ENCODE results near the gene CELA2B. TPM values are rescaled to one million over a fixed set of nuclear protein-coding genes. Genes with fewer than 3 reads are reported as not detected.
"Not testable (repeated sequence)": the region's sequence is repeated elsewhere in the genome, so short reads cannot be mapped to it uniquely, and the experiment has no call there.

CELA2B gene
- total RNA-seq, 3 donors from 2014 or later, result not detected

GRCh38 chr1:15430787-15431570, 44.9 kb upstream of the CELA2B start:
- Histone ChIP-seq H3K27me3 (no peaks in the 10 kb centered on the region), H3K4me3 (no peak overlapping the region), H3K4me1 (no peaks in the 10 kb centered on the region), H3K27ac (no peak overlapping the region), H3K9me3 (no peaks in the 10 kb centered on the region), H3K36me3 (no peaks in the 10 kb centered on the region)
- TF ChIP-seq POLR2AphosphoS5 (IDR thresholded peaks at IDR 0.05) (no peak), CTCF (IDR thresholded peaks at IDR 0.05) (peak; percentile 82 to 93 (median 93)), POLR2A (IDR thresholded peaks at IDR 0.05) (no peak)
- intact Hi-C loops (cut with DNase I; ENCODE audit: low total_unique reads), result no loop called here
- peak in 1 of 2 donors; percentile 36 for DNase-seq (ENCODE audit: low spot score in 2 of 2)

DNA sequence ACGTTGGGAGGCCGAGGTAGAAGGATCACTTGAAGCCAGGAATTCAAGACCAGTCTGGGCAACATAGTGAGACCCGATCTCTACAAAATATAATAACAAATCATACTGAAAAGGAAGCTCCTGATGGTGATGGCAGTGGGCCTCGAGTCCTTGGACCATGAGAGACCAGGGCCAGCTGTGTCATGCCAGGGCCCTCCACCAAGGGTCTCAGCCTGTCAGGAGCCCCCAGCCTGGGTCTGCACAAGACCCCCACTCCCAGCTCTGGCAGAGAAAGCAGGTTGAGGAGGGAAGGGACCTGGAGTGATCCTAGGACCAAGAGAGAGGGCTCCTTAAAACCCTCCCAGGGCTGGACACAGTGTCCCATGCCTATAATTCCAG, 44.3 kb upstream of the CELA2B start:
- Histone ChIP-seq H3K4me3 (no peak overlapping the region), H3K9me3 (no peaks in the 10 kb centered on the region), H3K27ac (no peak overlapping the region), H3K36me3 (no peaks in the 10 kb centered on the region), H3K27me3 (no peaks in the 10 kb centered on the region), H3K4me1 (no peaks in the 10 kb centered on the region)
- DNase-seq (ENCODE audit: low spot score in 2 of 2), result no peak
- TF ChIP-seq POLR2A (IDR thresholded peaks at IDR 0.05) (no peak), CTCF (IDR thresholded peaks at IDR 0.05) (no peak), POLR2AphosphoS5 (IDR thresholded peaks at IDR 0.05) (no peak)
- intact Hi-C loops (cut with DNase I; ENCODE audit: low total_unique reads), result no loop called here

- no peak for DNase-seq (ENCODE audit: low spot score in 2 of 2)
- no peak for TF ChIP-seq CTCF (IDR thresholded peaks at IDR 0.05)
- no peak for TF ChIP-seq POLR2A (IDR thresholded peaks at IDR 0.05)
- no peak for TF ChIP-seq POLR2AphosphoS5 (IDR thresholded peaks at IDR 0.05)
These were observed 43.6 kb upstream of the CELA2B start for GRCh38 chr1:15432324-15432723.

DNA sequence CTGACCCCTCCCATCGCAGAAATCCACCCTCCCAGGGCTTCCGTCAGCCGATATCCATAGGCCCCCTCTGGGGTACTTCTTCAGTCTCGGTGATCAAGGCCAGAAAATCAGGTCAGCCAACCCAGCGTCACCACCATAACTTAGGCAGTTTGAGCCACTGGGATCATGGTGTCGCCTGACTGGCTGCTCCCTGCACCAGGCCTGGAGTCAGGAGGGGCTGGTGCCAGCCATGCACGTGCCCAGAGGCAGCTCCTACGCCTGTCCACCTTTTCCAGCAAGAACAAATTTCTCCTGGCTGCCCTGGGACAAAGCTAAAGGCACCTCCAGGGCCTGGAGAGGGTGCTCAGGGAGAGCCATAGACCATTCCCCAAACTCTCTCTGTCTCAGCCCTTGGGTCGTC, 42.4 kb upstream of the CELA2B start:
- Histone ChIP-seq H3K4me1 (no peaks in the 10 kb centered on the region), H3K36me3 (no peaks in the 10 kb centered on the region), H3K27me3 (no peaks in the 10 kb centered on the region), H3K9me3 (no peaks in the 10 kb centered on the region), H3K4me3 (no peak overlapping the region), H3K27ac (no peak overlapping the region)
- TF ChIP-seq CTCF (IDR thresholded peaks at IDR 0.05) (no peak), POLR2A (IDR thresholded peaks at IDR 0.05) (no peak), POLR2AphosphoS5 (IDR thresholded peaks at IDR 0.05) (no peak)
- no peak for DNase-seq (ENCODE audit: low spot score in 2 of 2)
- intact Hi-C loops (cut with DNase I; ENCODE audit: low total_unique reads), result no loop called here

More at GRCh38 chr1:15432324-15432723, 43.6 kb upstream of the CELA2B start:
- Histone ChIP-seq H3K27me3 (no peaks in the 10 kb centered on the region), H3K27ac (no peak overlapping the region), H3K9me3 (no peaks in the 10 kb centered on the region), H3K4me1 (no peaks in the 10 kb centered on the region), H3K36me3 (no peaks in the 10 kb centered on the region), H3K4me3 (no peak overlapping the region)
- intact Hi-C loops (cut with DNase I; ENCODE audit: low total_unique reads), result no loop called here

DNA sequence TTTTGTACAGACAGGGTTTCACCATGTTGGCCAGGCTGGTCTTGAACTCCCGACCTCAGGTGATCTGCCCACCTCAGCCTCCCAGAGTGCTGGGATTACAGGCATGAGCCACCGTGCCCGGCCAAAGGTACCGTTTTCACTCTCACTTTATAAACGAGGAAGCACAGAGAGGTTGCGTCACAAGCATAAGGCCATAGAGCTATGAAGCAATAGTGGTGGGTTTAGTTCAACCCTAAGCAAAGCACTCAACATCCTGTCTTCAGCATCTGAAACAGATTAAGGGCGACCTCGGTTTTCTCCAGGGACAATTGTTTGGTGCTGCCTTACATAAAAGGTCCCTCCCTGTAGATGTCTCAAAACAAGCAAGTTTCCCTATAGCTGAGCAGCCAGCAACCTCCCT, 41.2 kb upstream of the CELA2B start:
- H3K4me1 ChIP-seq; H3K27ac ChIP-seq; DNase-seq (ENCODE audit: low spot score in 2 of 2); H3K9me3 ChIP-seq; H3K27me3 ChIP-seq; H3K36me3 ChIP-seq; H3K4me3 ChIP-seq: not testable (repeated sequence)
- intact Hi-C loops (cut with DNase I; ENCODE audit: low total_unique reads), result loop anchor here (5.0 kb wide), 1 partner anchor 107 kb away; no protein-coding TSS in a partner anchor

Data from breast epithelium (tissue), 4 donors.